Measurements from ENCODE around the gene PTGDS.

The PTGDS gene

DNA sequence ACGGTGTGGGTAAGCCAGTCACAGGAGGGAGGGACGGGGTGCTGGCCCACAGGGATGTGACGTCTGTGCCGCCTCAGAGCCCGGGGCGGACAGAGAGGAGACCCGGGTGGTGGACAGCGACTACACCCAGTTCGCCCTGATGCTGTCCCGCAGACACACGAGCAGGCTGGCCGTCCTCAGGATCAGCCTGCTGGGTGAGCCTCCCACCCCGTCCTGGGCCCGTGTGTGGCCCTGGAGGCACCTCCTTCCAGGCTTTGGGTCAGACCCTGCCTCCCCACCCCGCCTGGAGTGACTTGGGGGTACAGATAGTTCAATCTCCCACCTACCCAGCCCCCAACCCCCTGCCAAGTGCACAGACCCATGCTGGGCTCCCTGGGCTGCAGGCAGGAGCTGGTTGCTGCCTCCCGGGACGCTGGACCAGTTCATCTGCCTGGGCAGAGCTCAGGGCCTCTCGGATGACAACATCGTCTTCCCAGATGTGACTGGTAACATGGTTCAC lies 23.5 kb upstream of the PTGDS start:
- DNase-seq (ENCODE audit: low read depth in 2 of 2) = no peak
- no peak overlapping the region for H3K4me3 ChIP-seq (replicated peaks in 1 of 2; ENCODE audit: low read depth in 2 of 2, low read length in 2 of 2)
- TF ChIP-seq, protein P1, sequence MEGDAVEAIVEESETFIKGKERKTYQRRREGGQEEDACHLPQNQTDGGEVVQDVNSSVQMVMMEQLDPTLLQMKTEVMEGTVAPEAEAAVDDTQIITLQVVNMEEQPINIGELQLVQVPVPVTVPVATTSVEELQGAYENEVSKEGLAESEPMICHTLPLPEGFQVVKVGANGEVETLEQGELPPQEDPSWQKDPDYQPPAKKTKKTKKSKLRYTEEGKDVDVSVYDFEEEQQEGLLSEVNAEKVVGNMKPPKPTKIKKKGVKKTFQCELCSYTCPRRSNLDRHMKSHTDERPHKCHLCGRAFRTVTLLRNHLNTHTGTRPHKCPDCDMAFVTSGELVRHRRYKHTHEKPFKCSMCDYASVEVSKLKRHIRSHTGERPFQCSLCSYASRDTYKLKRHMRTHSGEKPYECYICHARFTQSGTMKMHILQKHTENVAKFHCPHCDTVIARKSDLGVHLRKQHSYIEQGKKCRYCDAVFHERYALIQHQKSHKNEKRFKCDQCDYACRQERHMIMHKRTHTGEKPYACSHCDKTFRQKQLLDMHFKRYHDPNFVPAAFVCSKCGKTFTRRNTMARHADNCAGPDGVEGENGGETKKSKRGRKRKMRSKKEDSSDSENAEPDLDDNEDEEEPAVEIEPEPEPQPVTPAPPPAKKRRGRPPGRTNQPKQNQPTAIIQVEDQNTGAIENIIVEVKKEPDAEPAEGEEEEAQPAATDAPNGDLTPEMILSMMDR (IDR thresholded peaks at IDR 0.05; ENCODE audit: low read depth, low read length) = no peak

DNA sequence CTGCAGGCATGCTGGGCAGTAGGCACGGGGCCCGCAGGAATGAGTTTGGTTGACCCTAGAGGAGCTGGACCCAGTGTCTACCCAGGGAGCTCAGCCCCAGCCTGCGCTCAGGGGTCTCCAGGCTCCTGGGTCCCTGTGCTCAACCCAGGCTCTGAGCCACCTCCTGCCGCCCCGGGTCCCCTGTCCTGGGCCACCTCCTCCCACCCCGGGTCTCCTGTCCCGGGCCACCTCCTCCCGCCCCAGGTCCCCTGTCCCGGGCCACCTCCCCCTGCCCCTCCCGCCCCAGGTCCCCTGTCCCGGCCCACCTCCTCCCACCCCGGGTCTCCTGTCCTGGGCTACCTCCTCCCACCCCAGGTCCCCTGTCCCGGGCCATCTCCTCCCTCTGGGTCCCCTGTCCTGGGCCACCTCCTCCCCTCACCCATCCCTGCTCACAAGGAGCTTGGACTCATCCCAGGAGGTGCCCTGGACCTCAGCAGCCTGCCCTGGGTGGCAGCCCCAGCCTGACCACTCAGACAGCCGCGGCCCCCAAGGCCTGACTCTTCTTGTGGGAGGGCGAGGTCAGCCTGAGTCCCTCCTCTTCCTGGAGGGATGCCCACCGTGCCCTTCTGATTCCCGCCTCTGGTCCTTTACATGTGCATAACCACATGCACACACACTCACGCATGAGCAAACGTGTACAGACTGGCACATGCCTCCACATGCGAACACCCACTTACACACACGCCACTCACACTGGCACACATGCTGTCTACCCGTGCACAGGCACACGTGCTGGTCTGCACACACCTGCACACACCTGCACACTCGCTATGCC lies 22.8 kb upstream of the PTGDS start:
- TF ChIP-seq, protein P1 (IDR thresholded peaks at IDR 0.05; ENCODE audit: low read depth, low read length) = no peak

DNA sequence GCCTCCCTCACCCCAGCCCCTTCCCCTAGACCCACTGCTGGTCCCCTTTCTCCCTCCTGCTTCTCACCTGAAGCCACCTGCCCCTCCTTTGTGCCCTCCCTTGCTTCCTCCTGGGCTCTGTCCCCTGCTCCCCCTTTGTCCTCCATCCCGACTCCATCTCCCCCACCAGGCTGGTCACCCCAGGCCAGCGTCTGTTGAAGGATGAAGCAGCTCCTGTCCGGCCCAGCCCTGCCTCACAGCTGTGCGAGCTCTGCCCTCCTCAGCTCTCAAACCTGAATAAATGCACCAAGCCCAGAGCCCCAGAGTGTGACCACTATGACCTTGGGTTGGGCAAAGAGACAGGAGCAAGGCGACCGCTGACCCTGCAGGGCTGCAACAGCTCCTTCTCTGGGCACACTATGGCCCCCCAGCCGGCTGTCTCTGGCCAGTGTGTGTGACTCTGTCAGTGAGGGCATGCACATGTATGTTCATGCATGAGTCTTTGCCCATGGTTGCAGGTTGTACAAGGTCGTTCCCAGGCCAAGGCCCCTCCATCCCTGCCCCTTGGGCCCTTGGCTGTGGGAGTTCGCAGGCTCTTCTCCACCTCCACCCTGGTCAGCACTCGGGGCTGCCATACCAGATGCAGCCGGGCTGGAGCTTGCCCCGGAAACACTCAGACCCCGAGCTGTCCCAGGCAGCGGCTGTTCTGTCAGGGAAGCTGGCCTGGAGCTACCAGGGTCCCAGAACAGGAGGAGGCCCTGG lies 21.9 kb upstream of the PTGDS start:
- TF ChIP-seq, protein P1 (IDR thresholded peaks at IDR 0.05; ENCODE audit: low read depth, low read length) = no peak
- DNase-seq (ENCODE audit: low read depth in 2 of 2) = no peak
- no peak overlapping the region for H3K4me3 ChIP-seq (replicated peaks in 1 of 2; ENCODE audit: low read depth in 2 of 2, low read length in 2 of 2)

More for the DNA sequence above, 22.8 kb upstream of the PTGDS start:
- no peak for DNase-seq (ENCODE audit: low read depth in 2 of 2)
- H3K4me3 ChIP-seq (replicated peaks in 1 of 2; ENCODE audit: low read depth in 2 of 2, low read length in 2 of 2) = no peak overlapping the region

DNA sequence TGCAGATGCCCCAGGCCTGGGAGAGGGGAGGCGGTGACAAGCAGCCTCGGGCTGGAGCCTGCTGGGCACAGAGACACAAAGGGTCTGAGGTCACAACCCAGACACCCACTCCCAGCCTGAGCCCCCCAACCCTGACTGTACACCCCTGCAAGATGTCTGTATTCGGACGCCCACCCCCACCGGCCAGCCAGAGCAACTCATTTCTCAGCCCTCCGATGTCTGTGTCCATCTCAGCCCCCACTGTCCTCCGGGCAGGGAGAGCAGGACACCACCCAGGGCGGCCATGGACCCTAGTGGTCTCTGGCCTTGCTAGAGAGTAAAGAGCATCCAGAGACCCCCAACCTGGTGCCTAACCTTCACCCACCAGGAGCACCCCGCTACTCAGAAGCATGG lies 21.4 kb upstream of the PTGDS start:
- H3K4me3 ChIP-seq (replicated peaks in 1 of 2; ENCODE audit: low read depth in 2 of 2, low read length in 2 of 2) = no peak overlapping the region
- no peak for DNase-seq (ENCODE audit: low read depth in 2 of 2)
- TF ChIP-seq, protein P1 (IDR thresholded peaks at IDR 0.05; ENCODE audit: low read depth, low read length) = no peak

DNA sequence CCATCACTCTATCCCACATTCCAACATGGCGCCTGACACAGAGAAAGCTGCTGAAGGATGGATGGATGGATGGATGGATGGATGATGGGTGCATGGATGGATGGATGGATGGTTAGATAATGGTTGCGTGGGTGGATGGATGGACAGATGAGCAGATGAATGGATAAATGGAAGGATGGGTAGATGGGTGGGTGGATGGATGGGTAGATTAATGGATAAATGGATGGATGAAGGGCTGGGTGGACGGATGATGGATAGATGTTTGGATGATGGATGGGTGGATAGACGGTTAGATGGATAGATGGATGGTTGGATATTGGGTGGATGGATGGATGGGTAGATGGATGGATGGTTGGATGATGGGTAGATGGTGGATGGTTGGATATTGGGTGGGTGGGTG lies 20.7 kb upstream of the PTGDS start:
- TF ChIP-seq, protein P1 (IDR thresholded peaks at IDR 0.05; ENCODE audit: low read depth, low read length) = no peak
- no peak overlapping the region for H3K4me3 ChIP-seq (replicated peaks in 1 of 2; ENCODE audit: low read depth in 2 of 2, low read length in 2 of 2)
- no peak for DNase-seq (ENCODE audit: low read depth in 2 of 2)

DNA sequence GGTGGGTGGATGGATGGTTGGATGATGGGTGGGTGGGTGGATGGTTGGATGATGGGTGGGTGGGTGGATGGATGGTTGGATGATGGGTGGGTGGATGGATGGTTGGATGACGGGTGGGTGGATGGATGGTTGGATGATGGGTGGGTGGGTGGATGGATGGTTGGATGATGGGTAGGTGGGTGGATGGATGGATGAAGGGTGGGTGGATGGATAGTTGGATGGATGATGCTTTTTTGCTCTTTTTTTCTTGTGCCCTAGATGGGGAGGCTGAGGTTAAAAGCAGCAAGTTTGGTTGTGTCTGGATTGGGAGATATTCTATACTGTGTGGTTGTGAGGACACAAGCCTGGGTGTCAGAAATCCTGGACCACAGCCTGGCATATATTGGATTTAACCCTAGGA lies 19.8 kb upstream of the PTGDS start:
- TF ChIP-seq, protein P1 (IDR thresholded peaks at IDR 0.05; ENCODE audit: low read depth, low read length) = no peak
- DNase-seq (ENCODE audit: low read depth in 2 of 2) = no peak
- no peak overlapping the region for H3K4me3 ChIP-seq (replicated peaks in 1 of 2; ENCODE audit: low read depth in 2 of 2, low read length in 2 of 2)
